Tibial artery (tissue), 4 donors: ENCODE data around the gene CHKA.

Experiments
- DNase-seq, 2 donors: peaks; one replicate each; pipeline ENCODE4 v3.0.0-alpha.2; 2019
- H3K27ac ChIP-seq, 2 donors: fragments of 200-600 bp; sonication (generic) in 1 of 2; 1 replicate in 1 of 2; 2 replicates in 1 of 2; pipeline ENCODE4 v1.5.1; 2018 to 2019; ENCODE audit warnings: mild to moderate bottlenecking in 1 of 2
- H3K27me3 ChIP-seq, 2 donors: fragments of 200-600 bp; sonication (generic) in 1 of 2; one replicate each; pipeline versions ENCODE4 v1.5.1 to v1.6.0; 2016 to 2019
- H3K36me3 ChIP-seq, 3 donors: fragments of 200-600 bp; sonication (generic) in 2 of 3; one replicate each; pipeline ENCODE4 v1.5.1; 2016 to 2019; ENCODE audit warnings: mild to moderate bottlenecking in 2 of 3
- H3K4me1 ChIP-seq, 4 donors: fragments of 200-600 bp; sonication (generic) in 2 of 4; 1 replicate in 3 of 4; 2 replicates in 1 of 4; pipeline ENCODE4 v1.5.1; 2016 to 2019
- H3K4me3 ChIP-seq, 2 donors: fragments of 200-600 bp; sonication (generic) in 1 of 2; 1 replicate in 1 of 2; 2 replicates in 1 of 2; pipeline ENCODE4 v1.5.1; 2018 to 2019; ENCODE audit warnings: mild to moderate bottlenecking in 2 of 2
- H3K9me3 ChIP-seq, 3 donors: fragments of 200-600 bp; sonication (generic) in 1 of 3; one replicate each; pipeline ENCODE4 v1.5.1; 2016 to 2019
- intact Hi-C: fragments of 100-400 bp; cut with DNase I; formaldehyde crosslinking; loops from one replicate; pipeline ENCODE4 v1.15.0; 2023; ENCODE audit warnings: low total_unique reads
- TF ChIP-seq, protein P1 (sequence below), 2 experiments: fragments of 200-600 bp in 1 of 2; fragments of 450-650 bp in 1 of 2; IDR thresholded peaks; one replicate each; pipeline ENCODE4 v1.5.1; 2017 to 2019; ENCODE audit warnings: antibody characterized with exemption in 2 of 2, mild to moderate bottlenecking in 1 of 2, moderate library complexity in 1 of 2

CHKA gene

GRCh38 chr11:68121067-68121899 is at the start of gene CHKA:
Gene CHKA, minus strand, starts transcription at chr11:68121388. Its CDS starts 211 bp downstream, at chr11:68121177.
- Histone ChIP-seq H3K27ac (peak within 1 kb of the TSS; percentile 98 to 99), H3K36me3 (no peaks in the 10 kb centered on the region), H3K4me1 (peaks cover 0 to 34% (median 18%) of the 10 kb centered on the region in 4 donors), H3K4me3 (peak within 1 kb of the TSS; percentile 67 to 71), H3K27me3 (no peaks in the 10 kb centered on the region), H3K9me3 (no peaks in the 10 kb centered on the region)
- intact Hi-C loops = loop anchor here (5.0 kb wide), 1 partner anchor 109 kb away; the partner anchor contains the start of gene ALDH3B1
- peak; percentile 91 to 95 for DNase-seq
- TF ChIP-seq, protein P1, sequence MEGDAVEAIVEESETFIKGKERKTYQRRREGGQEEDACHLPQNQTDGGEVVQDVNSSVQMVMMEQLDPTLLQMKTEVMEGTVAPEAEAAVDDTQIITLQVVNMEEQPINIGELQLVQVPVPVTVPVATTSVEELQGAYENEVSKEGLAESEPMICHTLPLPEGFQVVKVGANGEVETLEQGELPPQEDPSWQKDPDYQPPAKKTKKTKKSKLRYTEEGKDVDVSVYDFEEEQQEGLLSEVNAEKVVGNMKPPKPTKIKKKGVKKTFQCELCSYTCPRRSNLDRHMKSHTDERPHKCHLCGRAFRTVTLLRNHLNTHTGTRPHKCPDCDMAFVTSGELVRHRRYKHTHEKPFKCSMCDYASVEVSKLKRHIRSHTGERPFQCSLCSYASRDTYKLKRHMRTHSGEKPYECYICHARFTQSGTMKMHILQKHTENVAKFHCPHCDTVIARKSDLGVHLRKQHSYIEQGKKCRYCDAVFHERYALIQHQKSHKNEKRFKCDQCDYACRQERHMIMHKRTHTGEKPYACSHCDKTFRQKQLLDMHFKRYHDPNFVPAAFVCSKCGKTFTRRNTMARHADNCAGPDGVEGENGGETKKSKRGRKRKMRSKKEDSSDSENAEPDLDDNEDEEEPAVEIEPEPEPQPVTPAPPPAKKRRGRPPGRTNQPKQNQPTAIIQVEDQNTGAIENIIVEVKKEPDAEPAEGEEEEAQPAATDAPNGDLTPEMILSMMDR (IDR thresholded peaks at IDR 0.05) = no peak

DNA sequence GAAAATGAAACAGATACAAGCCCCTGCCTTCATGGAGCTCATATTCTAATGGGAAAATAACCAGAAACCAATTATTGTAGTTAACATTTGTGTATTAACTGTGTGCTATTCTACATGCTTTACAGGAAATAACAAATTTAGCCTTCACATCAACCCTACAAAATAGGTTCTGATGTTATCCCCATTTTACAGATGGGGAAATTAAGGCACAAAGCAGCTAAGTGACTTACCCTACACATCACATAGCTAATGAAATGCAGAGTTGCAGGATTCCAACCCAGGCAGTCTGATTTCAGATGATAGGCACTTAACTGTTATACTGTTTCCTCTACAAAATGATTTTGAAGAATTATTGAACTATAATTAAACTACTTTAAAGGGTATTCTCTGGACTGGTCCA is 48.3 kb upstream of the CHKA start:
- H3K4me3 ChIP-seq = no peak overlapping the region
- peaks cover 82 to 100% (median 87%) of the 10 kb centered on the region in 3 donors for H3K36me3 ChIP-seq
- TF ChIP-seq, protein P1 (IDR thresholded peaks at IDR 0.05) = no peak
- no peaks in the 10 kb centered on the region for H3K4me1 ChIP-seq
- intact Hi-C loops = no loop called here
- no peak overlapping the region for H3K27ac ChIP-seq
- DNase-seq = no peak
- H3K9me3 ChIP-seq = no peaks in the 10 kb centered on the region
- H3K27me3 ChIP-seq = no peaks in the 10 kb centered on the region

DNA sequence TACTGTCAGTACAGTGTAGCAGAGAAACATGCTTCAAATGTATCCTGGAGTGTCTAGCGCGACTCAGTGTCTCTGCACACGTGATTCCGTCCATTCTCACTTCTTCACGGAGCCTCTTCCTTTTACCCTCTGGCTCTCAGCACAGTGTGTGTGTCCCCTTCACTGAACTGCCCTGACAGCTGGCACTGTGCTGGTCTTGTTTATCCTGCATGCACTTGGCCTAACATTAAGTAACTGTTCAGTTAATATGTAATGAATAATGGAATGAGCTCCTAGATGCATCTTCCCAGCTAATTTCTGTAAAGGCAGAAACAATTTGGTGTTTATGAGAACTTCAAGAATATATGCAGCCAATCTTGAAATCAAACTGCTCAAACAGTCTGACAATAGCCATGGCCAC is 47.5 kb upstream of the CHKA start:
- TF ChIP-seq, protein P1 (IDR thresholded peaks at IDR 0.05) = no peak
- peaks cover 77 to 100% (median 87%) of the 10 kb centered on the region in 3 donors for H3K36me3 ChIP-seq
- H3K27ac ChIP-seq = no peak overlapping the region
- H3K4me1 ChIP-seq = no peaks in the 10 kb centered on the region
- no peak for DNase-seq
- H3K9me3 ChIP-seq = no peaks in the 10 kb centered on the region
- no peak overlapping the region for H3K4me3 ChIP-seq
- intact Hi-C loops = no loop called here
- no peaks in the 10 kb centered on the region for H3K27me3 ChIP-seq

GRCh38 chr11:68167474-68167873 is 46.3 kb upstream of the CHKA start:
- peaks cover 71 to 93% (median 82%) of the 10 kb centered on the region in 3 donors for H3K36me3 ChIP-seq
- no peak overlapping the region for H3K4me3 ChIP-seq
- no peaks in the 10 kb centered on the region for H3K27me3 ChIP-seq
- TF ChIP-seq, protein P1 (IDR thresholded peaks at IDR 0.05) = no peak
- no peak for DNase-seq
- no peaks in the 10 kb centered on the region for H3K4me1 ChIP-seq
- H3K27ac ChIP-seq = no peak overlapping the region
- intact Hi-C loops = no loop called here
- no peaks in the 10 kb centered on the region for H3K9me3 ChIP-seq

DNA sequence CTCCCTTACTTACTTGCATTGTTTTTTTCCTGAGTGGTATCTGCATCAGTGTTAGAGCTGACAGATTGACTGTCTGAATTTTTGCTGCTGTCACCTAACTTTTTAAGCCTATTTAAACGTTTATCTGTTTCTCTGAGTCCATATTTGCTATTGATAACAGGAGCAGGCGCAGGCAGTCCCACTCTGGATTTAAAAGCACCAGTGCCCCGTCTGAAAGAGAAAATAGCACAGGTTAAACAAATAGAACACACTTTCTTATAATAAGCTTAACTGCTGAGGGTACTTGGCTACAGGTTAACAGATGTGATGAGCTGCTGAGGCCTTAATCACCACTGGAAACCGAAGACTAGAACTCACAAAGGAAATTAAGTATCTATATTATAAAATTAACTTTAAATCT is 45.8 kb upstream of the CHKA start:
- H3K4me3 ChIP-seq = no peak overlapping the region
- no peaks in the 10 kb centered on the region for H3K9me3 ChIP-seq
- H3K4me1 ChIP-seq = no peaks in the 10 kb centered on the region
- no peak for DNase-seq
- TF ChIP-seq, protein P1 (IDR thresholded peaks at IDR 0.05) = no peak
- peaks cover 67 to 90% (median 78%) of the 10 kb centered on the region in 3 donors for H3K36me3 ChIP-seq
- H3K27ac ChIP-seq = no peak overlapping the region
- intact Hi-C loops = no loop called here
- H3K27me3 ChIP-seq = no peaks in the 10 kb centered on the region
